ENCODE results near the gene MAML3.
A peak's percentile ranks its signal among the peaks of the same experiment; 100 is the strongest.

MAML3 gene

DNA sequence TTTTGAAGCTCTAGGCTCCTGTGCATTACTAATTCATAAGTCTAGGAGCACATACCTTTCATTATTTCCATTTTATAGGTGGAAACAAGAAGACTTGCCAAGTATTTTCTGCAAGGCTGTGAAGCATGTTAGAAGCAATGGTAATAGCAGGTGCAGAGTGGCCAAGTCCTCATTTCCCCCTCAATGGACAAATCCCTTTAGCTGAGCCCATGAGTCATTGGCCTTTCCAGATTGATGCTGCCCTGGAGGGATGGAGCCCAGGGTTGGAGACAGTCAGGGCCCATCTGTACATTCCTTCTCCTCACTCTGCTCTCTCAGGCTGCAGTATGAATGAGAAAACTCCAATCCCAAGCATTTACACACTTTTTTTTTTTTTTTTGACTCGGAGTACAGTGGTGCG is 481.8 kb downstream of the MAML3 start:
- peak; percentile 0 to 16 for DNase-seq

GRCh38 chr4:139670775-139671174 is 483.2 kb downstream of the MAML3 start:
- DNase-seq, result no peak

GRCh38 chr4:139669890-139670289 is 484.1 kb downstream of the MAML3 start:
- no peak for DNase-seq

GRCh38 chr4:139669335-139669734 is 484.6 kb downstream of the MAML3 start:
- no peak for DNase-seq

- DNase-seq, result no peak
These were observed 485.3 kb downstream of the MAML3 start for GRCh38 chr4:139668658-139669201.

DNA sequence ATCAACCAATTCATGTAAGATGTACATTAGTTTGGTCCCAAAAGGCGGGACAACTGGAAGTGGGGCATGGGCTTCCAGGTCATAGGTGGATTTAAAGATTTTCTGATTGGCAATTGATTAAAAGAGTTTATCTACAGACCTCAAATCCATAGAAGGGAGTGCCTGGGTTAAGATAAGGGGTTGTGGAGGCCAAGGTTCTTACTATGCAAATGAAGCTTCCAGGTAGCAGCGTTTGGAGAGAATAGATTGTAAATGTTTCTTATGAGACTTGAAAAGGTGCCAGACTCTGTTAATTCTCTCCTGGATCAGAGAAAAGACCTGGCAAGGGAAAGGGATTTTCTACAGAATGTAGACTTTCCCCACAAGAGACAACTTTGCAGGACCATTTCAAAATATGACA is 485.9 kb downstream of the MAML3 start:
- no peak for DNase-seq

All from NCI-H524 (cell line).